ENCODE measurements around the gene SMAP1. TPM values are rescaled to one million over a fixed set of nuclear protein-coding genes. Genes with fewer than 3 reads are reported as not detected.

The SMAP1 gene
- total RNA-seq, 4 donors from 2014 or later = 16.6 to 29.4 (median 22.0) TPM

DNA sequence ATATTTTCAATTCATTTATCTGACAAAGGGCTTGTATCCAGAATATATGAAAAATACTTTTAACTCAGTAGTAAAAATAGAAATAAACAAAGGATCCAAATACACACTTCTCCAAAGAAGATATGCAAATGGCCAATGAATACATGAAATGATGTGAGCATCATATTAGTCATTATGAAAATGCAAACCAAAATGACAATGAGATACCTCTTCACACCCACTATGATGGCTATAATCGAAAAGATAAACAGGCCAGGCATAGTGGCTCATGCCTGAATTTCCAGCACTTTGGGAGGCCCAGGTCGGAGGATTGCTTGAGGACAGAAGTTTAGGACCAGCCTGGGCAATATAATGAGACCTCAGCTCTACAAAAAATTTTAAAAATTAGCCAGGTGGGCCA is 33.8 kb upstream of the SMAP1 start:
- ATAC-seq (ENCODE audit: low FRiP score) = no peak
- TF ChIP-seq, protein P1, sequence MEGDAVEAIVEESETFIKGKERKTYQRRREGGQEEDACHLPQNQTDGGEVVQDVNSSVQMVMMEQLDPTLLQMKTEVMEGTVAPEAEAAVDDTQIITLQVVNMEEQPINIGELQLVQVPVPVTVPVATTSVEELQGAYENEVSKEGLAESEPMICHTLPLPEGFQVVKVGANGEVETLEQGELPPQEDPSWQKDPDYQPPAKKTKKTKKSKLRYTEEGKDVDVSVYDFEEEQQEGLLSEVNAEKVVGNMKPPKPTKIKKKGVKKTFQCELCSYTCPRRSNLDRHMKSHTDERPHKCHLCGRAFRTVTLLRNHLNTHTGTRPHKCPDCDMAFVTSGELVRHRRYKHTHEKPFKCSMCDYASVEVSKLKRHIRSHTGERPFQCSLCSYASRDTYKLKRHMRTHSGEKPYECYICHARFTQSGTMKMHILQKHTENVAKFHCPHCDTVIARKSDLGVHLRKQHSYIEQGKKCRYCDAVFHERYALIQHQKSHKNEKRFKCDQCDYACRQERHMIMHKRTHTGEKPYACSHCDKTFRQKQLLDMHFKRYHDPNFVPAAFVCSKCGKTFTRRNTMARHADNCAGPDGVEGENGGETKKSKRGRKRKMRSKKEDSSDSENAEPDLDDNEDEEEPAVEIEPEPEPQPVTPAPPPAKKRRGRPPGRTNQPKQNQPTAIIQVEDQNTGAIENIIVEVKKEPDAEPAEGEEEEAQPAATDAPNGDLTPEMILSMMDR (IDR thresholded peaks at IDR 0.05) = no peak
- no peak for DNase-seq (ENCODE audit: low spot score)

DNA sequence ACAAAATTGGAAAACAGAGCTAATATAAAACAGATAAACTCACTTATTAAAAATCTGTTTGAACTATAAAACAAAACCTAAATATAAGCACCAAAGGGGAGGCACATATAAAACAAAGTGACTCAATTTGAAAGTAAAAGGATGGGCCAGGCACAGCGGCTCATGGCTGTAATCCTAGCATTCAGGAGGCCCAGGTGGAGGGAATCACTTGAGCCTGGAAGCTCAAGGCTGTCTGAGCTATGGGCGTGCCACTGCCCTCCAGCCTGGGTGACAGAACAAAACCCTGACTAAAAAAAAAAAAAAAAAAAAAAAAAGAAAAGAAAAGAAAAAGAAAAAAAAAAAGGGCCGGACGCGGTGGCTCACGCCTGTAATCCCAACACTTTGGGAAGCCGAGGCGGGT is 31.1 kb upstream of the SMAP1 start:
- no peak for DNase-seq (ENCODE audit: low spot score)
- no peak for ATAC-seq (ENCODE audit: low FRiP score)
- TF ChIP-seq, protein P1 (IDR thresholded peaks at IDR 0.05) = no peak

DNA sequence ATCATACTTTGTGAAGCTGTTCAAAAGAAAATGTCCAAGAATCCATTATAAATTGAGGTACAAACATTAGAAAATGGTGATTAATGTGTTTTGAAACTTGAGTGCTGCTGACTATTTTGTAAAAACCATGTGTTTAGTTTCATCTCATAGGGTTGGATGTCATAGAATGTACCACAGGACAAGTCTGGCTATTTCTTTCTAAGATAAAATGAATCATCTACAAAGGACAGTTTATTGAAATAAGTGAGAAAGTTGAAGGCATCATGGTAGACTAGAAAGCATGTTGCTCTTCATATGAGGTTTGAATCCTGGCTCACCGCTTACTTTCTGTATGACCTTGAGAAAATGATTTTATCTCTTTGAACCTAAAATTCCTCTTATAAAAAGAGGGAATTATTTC is 29.2 kb upstream of the SMAP1 start:
- DNase-seq (ENCODE audit: low spot score) (no peak), ATAC-seq (ENCODE audit: low FRiP score) (no peak)
- TF ChIP-seq, protein P1 (IDR thresholded peaks at IDR 0.05) = no peak

DNA sequence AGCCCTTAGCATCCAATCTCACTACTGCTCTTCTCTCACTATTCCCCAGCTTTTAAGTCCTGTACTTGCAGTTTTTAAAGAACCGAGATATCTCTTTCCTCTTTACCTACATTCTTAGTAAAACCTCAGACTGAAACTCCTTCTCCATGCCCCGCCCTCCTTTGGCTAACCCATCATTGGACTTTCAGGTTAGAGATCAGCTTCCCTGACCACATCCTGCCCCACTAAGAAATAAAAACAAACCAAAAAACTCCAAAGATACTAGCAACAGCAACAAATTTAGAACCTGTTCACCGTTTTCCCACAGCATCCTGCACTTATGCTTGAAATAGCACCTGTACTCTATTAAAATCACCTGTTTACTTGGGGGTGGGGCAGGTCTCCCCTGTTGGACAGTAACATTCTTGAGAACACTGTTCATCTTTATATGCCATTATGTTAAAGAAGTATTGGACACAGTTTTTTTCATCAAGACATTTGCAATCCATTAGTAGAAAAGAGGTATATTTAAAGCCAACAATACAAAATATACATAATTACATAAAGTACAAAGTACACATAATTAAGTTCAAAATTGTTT is 16.3 kb upstream of the SMAP1 start:
- ATAC-seq (ENCODE audit: low FRiP score) (no peak), DNase-seq (ENCODE audit: low spot score) (no peak)
- TF ChIP-seq, protein P1 (IDR thresholded peaks at IDR 0.05) = no peak

DNA sequence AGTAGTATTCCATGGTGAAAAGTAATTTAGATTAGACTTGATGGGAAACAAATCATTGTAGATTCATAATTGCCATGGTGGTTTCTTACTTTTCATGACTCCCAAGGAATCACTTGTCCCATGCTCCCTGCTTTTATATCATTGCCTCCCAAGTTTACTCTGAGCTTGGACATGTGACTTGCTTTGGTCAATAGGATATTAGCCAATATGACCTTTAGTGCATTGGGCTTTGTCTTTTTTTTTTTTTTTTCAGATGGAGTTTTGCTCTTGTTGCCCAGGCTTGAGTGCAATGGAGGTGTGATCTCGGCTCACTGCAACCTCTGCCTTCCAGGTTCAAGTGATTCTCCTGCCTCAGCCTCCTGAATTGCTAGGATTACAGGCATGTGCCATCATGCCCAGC is 15.5 kb upstream of the SMAP1 start:
- ATAC-seq (ENCODE audit: low FRiP score) = no peak
- DNase-seq (ENCODE audit: low spot score) = no peak
- TF ChIP-seq, protein P1 (IDR thresholded peaks at IDR 0.05) = no peak

DNA sequence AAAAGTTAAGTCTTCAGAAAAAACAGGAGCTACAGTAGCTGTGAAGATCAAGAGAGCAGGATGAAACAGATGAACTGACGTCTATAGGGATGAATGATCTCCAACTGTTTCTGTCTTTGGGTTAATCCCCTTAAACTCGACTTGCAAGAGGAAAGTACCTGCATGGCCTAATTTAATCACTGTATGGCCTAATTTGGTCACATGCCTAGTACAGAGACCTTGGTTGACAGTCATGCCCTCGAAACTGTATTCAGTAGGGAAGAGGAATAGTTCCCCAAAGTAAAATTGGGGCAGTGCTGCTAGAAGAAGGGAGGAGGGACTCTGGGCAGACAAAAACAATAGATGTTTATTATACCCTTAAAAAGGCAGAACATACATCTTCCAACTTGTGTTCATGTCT is 10.0 kb upstream of the SMAP1 start:
- ATAC-seq (ENCODE audit: low FRiP score) (no peak), DNase-seq (ENCODE audit: low spot score) (no peak)
- TF ChIP-seq, protein P1 (IDR thresholded peaks at IDR 0.05) = no peak

DNA sequence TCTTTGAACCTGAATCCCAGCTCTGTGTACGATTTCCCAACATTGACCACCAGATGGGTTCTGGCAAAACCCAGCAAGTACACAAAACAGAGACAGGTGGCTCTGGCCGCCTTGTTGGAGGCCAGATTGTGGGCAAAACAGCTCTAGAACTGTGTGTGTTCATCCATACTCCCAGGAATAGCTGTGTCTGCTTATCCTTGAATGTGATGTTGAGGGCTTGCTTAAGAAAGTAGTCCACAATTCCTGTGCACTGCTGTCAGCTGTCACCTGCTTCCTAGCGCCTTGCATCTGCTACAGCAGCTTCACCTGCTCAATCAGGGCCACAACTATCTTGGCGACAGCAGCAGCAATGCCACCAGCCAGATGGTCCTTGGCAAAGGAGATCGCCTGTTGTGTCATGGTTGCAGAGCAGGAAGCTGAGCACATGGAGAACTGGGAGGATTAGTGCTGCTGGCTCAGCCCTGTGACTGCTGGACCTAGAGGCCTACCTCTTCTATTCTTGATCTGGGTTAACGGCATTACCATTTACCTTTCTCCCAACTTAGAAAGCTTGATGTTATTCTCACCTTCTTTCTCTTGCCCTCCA is 3.7 kb upstream of the SMAP1 start:
- TF ChIP-seq, protein P1 (IDR thresholded peaks at IDR 0.05) = no peak
- no peak for ATAC-seq (ENCODE audit: low FRiP score)
- no peak for DNase-seq (ENCODE audit: low spot score)

Data from omental fat pad (tissue), 4 donors.